GM21723 (cell line): ENCODE results near the gene FAF2.
"Not testable (repeated sequence)": the region's sequence is repeated elsewhere in the genome, so short reads cannot be mapped to it uniquely, and the experiment has no call there.

Experiments
- ATAC-seq: cut with Tn5 transposase; IDR thresholded peaks from one replicate; pipeline ENCODE4 v1.9.1; 2021; ENCODE audit warnings: mild to moderate bottlenecking, moderate library complexity; ENCODE audit not compliant: unreplicated experiment

FAF2 gene

GRCh38 chr5:176454724-176455394 lies 6.7 kb downstream of the FAF2 start:
- ATAC-seq: no peak

- ATAC-seq: no peak
Measured at GRCh38 chr5:176458904-176459561, 10.8 kb downstream of the FAF2 start.

GRCh38 chr5:176461349-176461748 lies 13.2 kb downstream of the FAF2 start:
- no peak for ATAC-seq

GRCh38 chr5:176463113-176463764 lies 15.1 kb downstream of the FAF2 start:
- no peak for ATAC-seq

GRCh38 chr5:176466245-176466871 lies 18.2 kb downstream of the FAF2 start:
- no peak for ATAC-seq

GRCh38 chr5:176469296-176469695 lies 21.1 kb downstream of the FAF2 start:
- ATAC-seq: no peak

GRCh38 chr5:176470539-176470938 lies 22.4 kb downstream of the FAF2 start:
- no peak for ATAC-seq

GRCh38 chr5:176471098-176471497 lies 22.9 kb downstream of the FAF2 start:
- ATAC-seq: no peak

GRCh38 chr5:176473335-176474006 lies 25.3 kb downstream of the FAF2 start:
- no peak for ATAC-seq

GRCh38 chr5:176474476-176474875 lies 26.3 kb downstream of the FAF2 start:
- no peak for ATAC-seq

- ATAC-seq: no peak
Measured at GRCh38 chr5:176481711-176482110, 33.5 kb downstream of the FAF2 start.

- no peak for ATAC-seq
Measured at GRCh38 chr5:176485176-176485575, 37.0 kb downstream of the FAF2 start.

GRCh38 chr5:176486189-176486757 lies 38.1 kb downstream of the FAF2 start:
- no peak for ATAC-seq

GRCh38 chr5:176487160-176487559 lies 39.0 kb downstream of the FAF2 start:
- ATAC-seq: not testable (repeated sequence)

GRCh38 chr5:176489077-176489476 lies 40.9 kb downstream of the FAF2 start:
- ATAC-seq: no peak

GRCh38 chr5:176490301-176490700 lies 42.1 kb downstream of the FAF2 start:
- ATAC-seq: no peak

- ATAC-seq: no peak
Measured at GRCh38 chr5:176491101-176491502, 42.9 kb downstream of the FAF2 start.

GRCh38 chr5:176491901-176492300 lies 43.7 kb downstream of the FAF2 start:
- no peak for ATAC-seq

- ATAC-seq: no peak
Measured at GRCh38 chr5:176492431-176492830, 44.2 kb downstream of the FAF2 start.

- ATAC-seq: no peak
Measured at GRCh38 chr5:176497852-176498251, 49.7 kb downstream of the FAF2 start.

GRCh38 chr5:176499273-176499672 lies 51.1 kb downstream of the FAF2 start:
- no peak for ATAC-seq
